GM21447 (cell line): ENCODE data around the gene ZNF785.
A peak's percentile ranks its signal among the peaks of the same experiment; 100 is the strongest.

Experiments used
- ATAC-seq: cut with Tn5 transposase; IDR thresholded peaks from one replicate; pipeline ENCODE4 v1.9.1; 2021; ENCODE audit not compliant: unreplicated experiment

The ZNF785 gene

GRCh38 chr16:30566531-30566930 is 19.0 kb downstream of the ZNF785 start:
- no peak for ATAC-seq

GRCh38 chr16:30565984-30566383 is 19.5 kb downstream of the ZNF785 start:
- ATAC-seq, result no peak

- ATAC-seq, result no peak
Observed at GRCh38 chr16:30565526-30565925, 20.0 kb downstream of the ZNF785 start.

GRCh38 chr16:30562021-30562420 is 23.5 kb downstream of the ZNF785 start:
- ATAC-seq, result no peak

GRCh38 chr16:30561089-30561816 is 24.2 kb downstream of the ZNF785 start:
- ATAC-seq, result no peak

GRCh38 chr16:30559690-30560089 is 25.8 kb downstream of the ZNF785 start:
- no peak for ATAC-seq

- ATAC-seq, result no peak
Observed at GRCh38 chr16:30558789-30559377, 26.6 kb downstream of the ZNF785 start.

GRCh38 chr16:30557957-30558788 is 27.3 kb downstream of the ZNF785 start, which contains the start of gene ZNF764:
Gene ZNF764 (minus strand): TSS chr16:30558374. CDS start chr16:30558182, 192 bp downstream.
- peak; percentile 86 for ATAC-seq

- ATAC-seq, result peak; percentile 3
Observed at GRCh38 chr16:30557707-30557956, 27.9 kb downstream of the ZNF785 start.

GRCh38 chr16:30556125-30556473 is 29.4 kb downstream of the ZNF785 start:
- no peak for ATAC-seq

GRCh38 chr16:30555315-30556124 is 30.0 kb downstream of the ZNF785 start:
- ATAC-seq, result no peak

- ATAC-seq, result no peak
Observed at GRCh38 chr16:30554557-30555314, 30.8 kb downstream of the ZNF785 start.

GRCh38 chr16:30553393-30553899 is 32.1 kb downstream of the ZNF785 start:
- ATAC-seq, result no peak

GRCh38 chr16:30552956-30553355 is 32.5 kb downstream of the ZNF785 start:
- ATAC-seq, result no peak

- no peak for ATAC-seq
Observed at GRCh38 chr16:30551781-30552180, 33.7 kb downstream of the ZNF785 start.

- ATAC-seq, result no peak
Observed at GRCh38 chr16:30548416-30549253, 36.9 kb downstream of the ZNF785 start.

- no peak for ATAC-seq
Observed at GRCh38 chr16:30546115-30546514, 39.4 kb downstream of the ZNF785 start.

GRCh38 chr16:30543067-30543466 is 42.4 kb downstream of the ZNF785 start:
- no peak for ATAC-seq

GRCh38 chr16:30541502-30542329 is 43.8 kb downstream of the ZNF785 start:
- no peak for ATAC-seq
